ELR (cell line): ENCODE data around the gene SEPTIN12.
A peak's percentile ranks its signal among the peaks of the same experiment; 100 is the strongest.

Source experiments
- DNase-seq: peaks from one replicate; pipeline ENCODE4 v3.0.0-alpha.2; 2015; ENCODE audit warnings: low read depth

Gene SEPTIN12

DNA sequence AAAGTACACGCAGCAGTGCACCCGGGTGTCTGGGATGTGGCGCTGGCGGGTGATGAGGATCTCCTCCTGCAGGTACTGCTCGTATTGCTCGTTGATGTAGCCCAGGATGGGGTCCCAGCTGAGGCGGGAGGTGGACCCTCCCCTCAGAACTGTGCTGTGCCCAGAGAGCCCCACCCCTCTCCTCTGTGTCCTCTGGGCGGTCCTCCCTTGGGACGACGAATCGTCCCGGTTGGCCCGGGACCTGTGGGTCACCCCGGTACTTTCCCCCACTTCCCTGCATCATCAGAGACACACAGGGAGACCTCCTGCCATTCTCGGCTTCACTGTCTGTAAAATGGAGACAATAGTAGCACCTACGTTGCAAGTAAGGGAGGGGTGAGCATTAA is 4.2 kb downstream of the SEPTIN12 start:
- DNase-seq: no peak

- no peak for DNase-seq
Observed at GRCh38 chr16:4783251-4783950, 4.7 kb downstream of the SEPTIN12 start.

DNA sequence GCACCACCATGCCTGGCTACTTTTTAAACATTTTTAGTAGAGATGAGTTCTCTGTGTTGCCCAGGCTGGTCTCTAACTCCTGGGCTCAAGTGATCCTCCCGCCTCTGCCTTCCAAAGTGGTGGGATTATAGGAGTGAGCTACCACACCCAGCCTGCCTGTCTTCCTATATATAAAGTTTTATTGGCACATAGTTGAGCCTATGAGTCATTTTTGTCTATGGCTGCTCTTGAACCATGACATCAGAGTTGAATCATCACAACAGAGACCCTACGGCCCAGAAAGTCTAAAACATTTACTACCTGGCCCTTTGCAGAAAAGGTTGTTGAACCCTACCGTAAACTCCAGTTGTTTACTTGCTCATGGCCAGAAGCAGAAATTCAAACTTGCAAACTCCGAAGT is 7.9 kb downstream of the SEPTIN12 start:
- DNase-seq: peak; percentile 50

GRCh38 chr16:4778050-4778392 is 10.1 kb downstream of the SEPTIN12 start:
- DNase-seq: no peak

DNA sequence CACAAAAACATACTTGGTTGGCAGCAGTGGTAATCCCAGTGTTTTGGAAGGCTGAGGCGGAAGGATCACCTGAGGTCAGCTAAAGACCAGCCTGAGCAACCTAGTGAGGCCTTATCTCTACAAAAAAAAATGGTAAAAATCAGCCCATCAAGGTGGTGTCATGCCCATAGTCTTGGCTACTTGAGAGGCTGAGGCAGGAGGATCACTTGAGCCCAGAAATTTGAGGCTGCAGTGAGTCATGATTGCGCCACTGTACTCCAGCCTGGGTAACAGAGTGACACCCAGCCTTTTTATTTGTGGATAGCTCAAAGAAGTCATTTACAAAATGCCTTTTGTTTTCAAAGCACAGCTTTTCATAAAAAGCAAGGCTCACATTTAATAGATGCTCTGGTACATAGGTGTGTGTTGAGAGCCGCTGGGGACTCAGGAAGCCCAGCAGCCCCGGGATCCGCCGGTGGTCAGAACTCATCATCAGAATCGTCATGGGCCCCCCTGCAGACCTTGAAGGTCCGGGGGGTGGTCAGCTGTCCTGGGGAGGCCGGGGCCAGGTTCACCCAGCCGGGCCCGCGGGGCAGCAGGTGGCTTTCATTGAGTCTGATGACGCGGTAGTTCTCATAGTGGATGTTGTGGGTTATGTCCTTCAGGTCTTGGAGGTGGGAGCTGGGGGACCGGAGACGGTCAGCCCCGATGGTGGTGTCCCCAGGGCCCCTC is 10.7 kb downstream of the SEPTIN12 start:
- no peak for DNase-seq

DNA sequence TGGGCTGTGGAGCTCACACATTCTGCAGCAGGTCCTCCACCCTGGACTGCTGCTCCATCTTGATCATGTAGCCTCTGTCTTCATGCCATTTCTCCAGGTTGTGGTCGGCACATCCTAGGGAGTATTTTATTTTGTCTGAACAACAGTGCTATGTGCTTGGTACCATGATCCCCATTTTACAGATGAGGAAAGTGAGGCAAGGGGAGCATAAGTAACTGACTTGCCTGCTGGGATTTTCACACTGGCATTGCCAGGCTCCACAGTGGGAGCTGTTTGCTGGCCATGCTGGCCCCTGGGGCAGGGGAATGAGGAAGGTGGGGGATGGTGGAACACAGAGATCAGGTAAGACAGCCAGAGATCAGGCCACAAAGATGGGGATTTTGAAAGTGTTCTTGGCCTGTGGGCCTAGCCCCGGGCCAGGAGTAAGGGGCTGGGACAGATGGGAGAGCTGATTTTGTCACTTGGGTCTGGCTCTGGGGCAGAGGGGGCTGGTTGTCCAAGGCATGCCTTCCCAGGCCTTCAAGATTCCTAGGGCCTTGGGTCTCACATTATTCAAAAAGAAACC is 11.9 kb downstream of the SEPTIN12 start:
- DNase-seq: no peak

GRCh38 chr16:4775005-4775404 is 13.1 kb downstream of the SEPTIN12 start:
- no peak for DNase-seq

GRCh38 chr16:4772351-4772750 is 15.8 kb downstream of the SEPTIN12 start:
- no peak for DNase-seq

DNA sequence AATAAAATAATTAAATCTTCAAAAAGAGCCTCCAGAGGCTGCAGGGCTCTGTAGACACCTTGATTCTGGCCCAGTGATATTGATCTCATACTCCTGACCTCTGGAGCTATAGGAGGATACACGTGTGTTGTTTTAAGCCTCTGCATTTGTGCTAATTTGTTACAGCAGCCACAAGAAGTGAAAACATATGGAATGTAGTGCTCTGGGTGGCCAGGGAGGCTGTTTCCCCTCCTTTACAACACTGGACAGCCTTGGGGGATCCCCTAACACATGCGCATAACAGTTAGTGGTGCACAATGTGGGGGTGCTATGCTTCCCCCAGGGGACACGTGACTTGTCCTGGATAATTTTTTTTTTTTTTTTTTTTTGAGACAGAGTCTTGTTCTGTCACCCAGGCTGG is 16.5 kb downstream of the SEPTIN12 start:
- DNase-seq: no peak

- DNase-seq: no peak
Observed at GRCh38 chr16:4769306-4769638, 18.9 kb downstream of the SEPTIN12 start.

DNA sequence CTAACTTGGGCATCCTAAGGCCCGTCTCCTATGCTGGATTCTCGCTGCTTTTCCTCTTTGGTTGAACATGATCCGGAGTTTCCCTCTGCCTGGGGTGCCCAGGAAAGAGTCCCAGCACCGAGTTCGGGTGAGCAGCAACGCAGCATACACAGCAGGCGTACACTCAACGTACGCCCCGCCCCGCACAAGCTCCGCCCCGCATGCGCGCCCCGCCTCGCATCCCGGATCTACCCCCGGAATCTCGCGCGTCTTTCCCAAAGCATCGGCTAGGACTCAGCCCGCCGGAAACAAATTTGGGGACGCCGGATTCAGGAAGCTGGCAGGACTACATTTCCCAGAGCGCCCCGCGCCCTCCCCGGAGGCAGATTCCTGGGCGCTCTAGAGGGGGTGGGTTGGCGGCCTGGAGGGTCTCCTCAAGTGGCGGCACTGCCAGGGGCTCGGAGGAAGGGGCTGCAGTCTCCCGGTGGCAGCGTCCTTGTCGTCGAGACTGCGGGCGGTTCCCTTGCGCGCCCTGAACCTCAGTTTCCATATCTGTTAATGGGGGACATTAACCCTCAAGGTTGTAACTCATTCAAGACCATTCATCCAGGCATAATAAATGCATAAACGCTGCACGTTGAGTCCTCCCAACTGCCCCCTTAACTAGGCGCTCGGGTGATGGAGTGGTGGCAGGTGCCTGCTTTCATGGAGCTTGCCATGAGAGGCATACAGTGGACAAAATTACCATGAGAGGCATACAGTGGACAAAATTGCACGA is 19.4 kb downstream of the SEPTIN12 start:
- peak; percentile 95 for DNase-seq

GRCh38 chr16:4767872-4768548 is 20.1 kb downstream of the SEPTIN12 start:
- peak; percentile 36 for DNase-seq

DNA sequence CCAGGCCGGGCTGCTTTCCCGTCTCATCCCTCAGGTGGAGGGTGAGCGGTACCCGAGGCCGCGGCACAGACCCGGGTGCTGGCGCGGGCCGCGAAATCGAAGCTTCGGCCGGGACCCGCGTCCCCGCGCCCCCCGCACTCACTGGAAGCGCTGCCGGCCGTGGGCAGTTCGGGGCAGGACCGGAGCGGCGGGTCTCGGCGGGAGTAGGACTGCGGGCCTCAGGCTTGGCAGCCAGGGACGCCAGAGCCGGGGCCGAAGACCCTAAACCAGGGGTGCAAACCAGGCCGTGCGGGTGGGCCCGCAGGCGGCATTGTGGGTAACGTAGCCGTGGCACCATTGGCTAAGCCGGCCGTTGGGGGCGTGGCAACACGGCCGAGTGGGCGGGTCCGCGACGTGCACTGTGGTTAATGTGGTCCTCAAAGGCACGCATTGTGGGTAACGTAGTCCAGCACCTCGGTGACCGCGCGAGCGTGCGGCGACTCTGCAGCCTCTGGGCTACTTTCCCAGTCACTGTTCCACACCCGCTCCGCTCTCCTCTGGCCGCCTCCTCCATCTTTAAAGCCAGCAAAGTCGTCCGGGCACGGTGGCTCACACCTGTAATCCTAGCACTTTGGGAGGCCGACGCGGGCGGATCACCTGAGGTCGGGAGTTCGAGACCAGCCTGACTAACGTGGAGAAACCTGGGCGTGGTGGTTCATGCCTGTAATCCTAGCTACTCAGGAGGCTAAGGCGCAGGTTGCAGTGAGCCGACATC is 21.1 kb downstream of the SEPTIN12 start, which contains the start of gene ZNF500:
ZNF500 (minus strand) TSS at position 288 of the 754 bp plus-strand sequence. CDS start 1,184 bp downstream, outside the sequence.
- DNase-seq: peak; percentile 95

GRCh38 chr16:4765511-4766474 is 22.4 kb downstream of the SEPTIN12 start:
- DNase-seq: no peak

DNA sequence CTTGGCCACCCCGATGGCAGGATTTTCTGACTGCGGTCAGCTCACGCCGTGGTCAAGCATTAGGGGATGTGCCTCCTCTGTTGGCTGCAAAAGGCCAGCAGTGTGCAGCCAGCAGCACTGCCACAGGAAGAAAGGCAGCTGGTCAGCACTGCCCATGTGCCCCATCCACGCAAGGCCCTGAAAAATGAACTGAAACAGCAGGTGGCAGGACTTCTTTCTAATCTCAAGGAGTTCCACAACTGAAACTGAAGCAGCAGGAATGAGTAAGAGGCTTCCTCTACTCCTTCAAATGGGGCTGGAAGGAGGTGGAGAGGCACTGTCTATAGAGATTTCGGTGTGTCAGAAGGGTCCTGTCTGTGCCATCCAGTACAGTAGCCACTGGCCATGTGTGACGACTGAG is 24.4 kb downstream of the SEPTIN12 start:
- DNase-seq: no peak

- no peak for DNase-seq
Observed at GRCh38 chr16:4762205-4762604, 25.9 kb downstream of the SEPTIN12 start.

GRCh38 chr16:4760221-4760910 is 27.8 kb downstream of the SEPTIN12 start:
- no peak for DNase-seq

GRCh38 chr16:4755687-4756086 is 32.5 kb downstream of the SEPTIN12 start:
- DNase-seq: no peak

GRCh38 chr16:4754865-4755264 is 33.3 kb downstream of the SEPTIN12 start:
- no peak for DNase-seq

DNA sequence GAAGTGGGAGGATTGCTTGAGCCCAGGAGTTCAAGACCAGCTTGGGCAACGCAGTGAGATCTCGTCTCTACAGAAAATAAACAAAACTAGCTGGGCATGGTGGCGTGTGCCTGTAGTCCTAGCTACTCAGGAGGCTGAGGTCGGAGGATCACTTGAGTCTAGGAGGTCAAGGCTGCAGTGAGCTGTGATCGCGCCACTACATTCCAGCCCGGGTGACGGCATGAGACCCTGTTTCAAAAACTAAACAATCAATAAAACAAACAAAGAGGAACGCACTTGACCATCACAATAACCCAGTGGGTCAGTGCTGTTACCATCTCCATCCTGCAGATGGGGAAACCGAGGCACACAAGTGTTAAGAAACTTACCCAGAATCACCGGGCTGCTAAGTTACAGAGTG is 34.9 kb downstream of the SEPTIN12 start:
- no peak for DNase-seq
